NCI-H2227 (cell line): ENCODE data around the gene SLC52A3.

Source experiments
- DNase-seq: peaks from one replicate; lab custom pipeline; 2025; ENCODE audit not compliant: unreplicated experiment; lab: John Stamatoyannopoulos, UW

Gene SLC52A3

GRCh38 chr20:770691-771090 lies 2.4 kb upstream of the SLC52A3 start:
- no peak for DNase-seq

GRCh38 chr20:766906-767305 lies 1.4 kb downstream of the SLC52A3 start:
- no peak for DNase-seq

GRCh38 chr20:764255-764654 lies 4.0 kb downstream of the SLC52A3 start:
- DNase-seq: no peak

GRCh38 chr20:761418-762381 lies 6.6 kb downstream of the SLC52A3 start:
- DNase-seq: no peak

GRCh38 chr20:760751-761417 lies 7.4 kb downstream of the SLC52A3 start:
- no peak for DNase-seq

GRCh38 chr20:757506-757905 lies 10.8 kb downstream of the SLC52A3 start:
- DNase-seq: no peak

- no peak for DNase-seq
These were observed 12.4 kb downstream of the SLC52A3 start for GRCh38 chr20:755941-756340.

- DNase-seq: no peak
These were observed 13.4 kb downstream of the SLC52A3 start for GRCh38 chr20:754904-755303.

GRCh38 chr20:753897-754635 lies 14.2 kb downstream of the SLC52A3 start:
- DNase-seq: no peak

GRCh38 chr20:753136-753535 lies 15.2 kb downstream of the SLC52A3 start:
- DNase-seq: no peak

- no peak for DNase-seq
These were observed 16.0 kb downstream of the SLC52A3 start for GRCh38 chr20:752291-752690.

- DNase-seq: no peak
These were observed 16.5 kb downstream of the SLC52A3 start for GRCh38 chr20:751761-752160.

GRCh38 chr20:750801-751200 lies 17.5 kb downstream of the SLC52A3 start:
- no peak for DNase-seq

- DNase-seq: peak; percentile 41
These were observed 22.5 kb downstream of the SLC52A3 start for GRCh38 chr20:745683-746301.

GRCh38 chr20:742156-742555 lies 26.1 kb downstream of the SLC52A3 start:
- DNase-seq: no peak

- no peak for DNase-seq
These were observed 26.7 kb downstream of the SLC52A3 start for GRCh38 chr20:741620-742019.

GRCh38 chr20:740162-740561 lies 28.1 kb downstream of the SLC52A3 start:
- no peak for DNase-seq

GRCh38 chr20:739736-740135 lies 28.6 kb downstream of the SLC52A3 start:
- DNase-seq: no peak

GRCh38 chr20:733861-734260 lies 34.4 kb downstream of the SLC52A3 start:
- peak; percentile 21 for DNase-seq

GRCh38 chr20:732727-733126 lies 35.6 kb downstream of the SLC52A3 start:
- DNase-seq: no peak

- no peak for DNase-seq
These were observed 36.3 kb downstream of the SLC52A3 start for GRCh38 chr20:731891-732560.
